Testis (tissue), 2 donors: ENCODE measurements around the gene FHAD1.

ENCODE experiments used
- POLR2A ChIP-seq: fragments of 450-650 bp; IDR thresholded peaks from one replicate; pipeline ENCODE4 v1.6.1; 2017; ENCODE audit warnings: antibody characterized with exemption, mild to moderate bottlenecking, moderate library complexity
- TF ChIP-seq, protein P1 (sequence below), 3 experiments: fragments of 450-650 bp in 2 of 3; fragments of 200-600 bp in 1 of 3; sonication (generic) in 1 of 3; IDR thresholded peaks; one replicate each; pipeline ENCODE4 v1.5.1; 2016 to 2019; ENCODE audit warnings: antibody characterized with exemption in 3 of 3, mild to moderate bottlenecking in 2 of 3, moderate library complexity in 1 of 3

DNA sequence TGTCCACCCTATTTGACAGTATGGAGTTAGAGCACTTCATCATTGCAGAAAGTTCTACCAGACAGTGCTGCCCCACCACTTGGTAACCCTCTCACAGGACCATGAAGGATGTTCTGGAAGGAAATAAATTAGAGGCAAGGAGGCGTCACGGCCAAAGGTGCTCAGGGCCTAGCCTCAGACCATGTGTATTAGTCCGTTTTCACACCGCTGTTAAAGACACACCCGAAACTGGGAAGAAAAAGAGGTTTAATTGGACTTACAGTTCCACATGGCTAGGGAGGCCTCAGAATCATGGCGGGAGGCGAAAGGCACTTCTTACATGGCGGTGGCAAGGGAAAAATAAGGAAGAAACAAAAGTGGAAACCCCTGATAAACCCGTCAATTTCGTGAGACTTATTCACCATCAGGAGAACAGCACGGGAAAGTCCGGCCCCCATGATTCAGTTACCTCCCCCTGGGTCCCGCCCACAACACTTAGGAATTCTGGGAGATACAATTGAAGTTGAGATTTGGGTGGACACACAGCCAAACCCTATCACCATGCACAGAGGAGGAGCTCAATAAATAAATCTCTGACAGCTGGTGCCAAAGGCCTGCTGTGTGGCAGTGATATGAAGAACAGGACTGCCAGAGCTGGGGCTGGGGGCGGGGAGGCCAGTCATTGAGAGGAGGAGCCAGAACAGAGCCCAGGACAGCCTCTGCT is 75.8 kb downstream of the FHAD1 start:
- TF ChIP-seq, protein P1, sequence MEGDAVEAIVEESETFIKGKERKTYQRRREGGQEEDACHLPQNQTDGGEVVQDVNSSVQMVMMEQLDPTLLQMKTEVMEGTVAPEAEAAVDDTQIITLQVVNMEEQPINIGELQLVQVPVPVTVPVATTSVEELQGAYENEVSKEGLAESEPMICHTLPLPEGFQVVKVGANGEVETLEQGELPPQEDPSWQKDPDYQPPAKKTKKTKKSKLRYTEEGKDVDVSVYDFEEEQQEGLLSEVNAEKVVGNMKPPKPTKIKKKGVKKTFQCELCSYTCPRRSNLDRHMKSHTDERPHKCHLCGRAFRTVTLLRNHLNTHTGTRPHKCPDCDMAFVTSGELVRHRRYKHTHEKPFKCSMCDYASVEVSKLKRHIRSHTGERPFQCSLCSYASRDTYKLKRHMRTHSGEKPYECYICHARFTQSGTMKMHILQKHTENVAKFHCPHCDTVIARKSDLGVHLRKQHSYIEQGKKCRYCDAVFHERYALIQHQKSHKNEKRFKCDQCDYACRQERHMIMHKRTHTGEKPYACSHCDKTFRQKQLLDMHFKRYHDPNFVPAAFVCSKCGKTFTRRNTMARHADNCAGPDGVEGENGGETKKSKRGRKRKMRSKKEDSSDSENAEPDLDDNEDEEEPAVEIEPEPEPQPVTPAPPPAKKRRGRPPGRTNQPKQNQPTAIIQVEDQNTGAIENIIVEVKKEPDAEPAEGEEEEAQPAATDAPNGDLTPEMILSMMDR (IDR thresholded peaks at IDR 0.05) = no peak
- TF ChIP-seq POLR2A = no peak
